ENCODE results near the gene ZNF69. TPM values are rescaled to one million over a fixed set of nuclear protein-coding genes. Genes with fewer than 3 reads are reported as not detected.
"Not testable (repeated sequence)": the region's sequence is repeated elsewhere in the genome, so short reads cannot be mapped to it uniquely, and the experiment has no call there.

ZNF69 gene
- total and polyA plus RNA-seq, 2 donors (not counting 3 experiments of a cell fraction or from before 2014, with no cell fraction given), result 1.9 to 5.6 TPM

- H2AFZ ChIP-seq (ENCODE audit: low read depth, low read length), result peak within 1 kb of the TSS; percentile 1
- no peak for TF ChIP-seq POLR2AphosphoS5 (IDR thresholded peaks at IDR 0.05; ENCODE audit: insufficient read depth, low read depth, low read length)
- TF ChIP-seq GATA2 (IDR thresholded peaks at IDR 0.05; ENCODE audit: insufficient read depth, insufficient read length, low read depth, low read length), result no peak
- TF ChIP-seq POLR2A (IDR thresholded peaks at IDR 0.05; ENCODE audit: low read depth, low read length), result no peak
- no peak for TF ChIP-seq MYC (IDR thresholded peaks at IDR 0.05; ENCODE audit: low read depth, low read length)
- TF ChIP-seq, protein P1, sequence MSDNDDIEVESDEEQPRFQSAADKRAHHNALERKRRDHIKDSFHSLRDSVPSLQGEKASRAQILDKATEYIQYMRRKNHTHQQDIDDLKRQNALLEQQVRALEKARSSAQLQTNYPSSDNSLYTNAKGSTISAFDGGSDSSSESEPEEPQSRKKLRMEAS (IDR thresholded peaks at IDR 0.05; ENCODE audit: insufficient read depth, insufficient read length), result no peak
- TF ChIP-seq JUN (IDR thresholded peaks at IDR 0.05; ENCODE audit: borderline replicate concordance, insufficient read depth, insufficient read length, low read depth), result no peak
- TF ChIP-seq, protein P2, sequence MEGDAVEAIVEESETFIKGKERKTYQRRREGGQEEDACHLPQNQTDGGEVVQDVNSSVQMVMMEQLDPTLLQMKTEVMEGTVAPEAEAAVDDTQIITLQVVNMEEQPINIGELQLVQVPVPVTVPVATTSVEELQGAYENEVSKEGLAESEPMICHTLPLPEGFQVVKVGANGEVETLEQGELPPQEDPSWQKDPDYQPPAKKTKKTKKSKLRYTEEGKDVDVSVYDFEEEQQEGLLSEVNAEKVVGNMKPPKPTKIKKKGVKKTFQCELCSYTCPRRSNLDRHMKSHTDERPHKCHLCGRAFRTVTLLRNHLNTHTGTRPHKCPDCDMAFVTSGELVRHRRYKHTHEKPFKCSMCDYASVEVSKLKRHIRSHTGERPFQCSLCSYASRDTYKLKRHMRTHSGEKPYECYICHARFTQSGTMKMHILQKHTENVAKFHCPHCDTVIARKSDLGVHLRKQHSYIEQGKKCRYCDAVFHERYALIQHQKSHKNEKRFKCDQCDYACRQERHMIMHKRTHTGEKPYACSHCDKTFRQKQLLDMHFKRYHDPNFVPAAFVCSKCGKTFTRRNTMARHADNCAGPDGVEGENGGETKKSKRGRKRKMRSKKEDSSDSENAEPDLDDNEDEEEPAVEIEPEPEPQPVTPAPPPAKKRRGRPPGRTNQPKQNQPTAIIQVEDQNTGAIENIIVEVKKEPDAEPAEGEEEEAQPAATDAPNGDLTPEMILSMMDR (IDR thresholded peaks at IDR 0.05; ENCODE audit: extremely low read depth in 1 of 2, insufficient read depth in 1 of 2, low read depth in 1 of 2, low read length in 2 of 2), result no peak
- no peak for TF ChIP-seq EZH2 (IDR thresholded peaks at IDR 0.05; ENCODE audit: borderline replicate concordance, low read depth, low read length, severe bottlenecking)
- TF ChIP-seq FOS (IDR thresholded peaks at IDR 0.05; ENCODE audit: borderline replicate concordance, insufficient read depth, low read length), result no peak
- dilution Hi-C loops (cut with MboI; ENCODE audit: extremely low pct_ligation_motif_present, low sequenced_read_pairs), result no loop called here
- POLR2A ChIA-PET, result no interaction called here
- intact Hi-C loops (cut with micrococcal nuclease), result no loop called here
- H3K36me3 ChIP-seq (ENCODE audit: control insufficient read depth in 2 of 2, extremely low read depth in 1 of 2, insufficient read depth in 2 of 2, low read length in 2 of 2), result no peaks in the 10 kb centered on the region
- no peak within 1 kb of the TSS for H3K4me2 ChIP-seq (ENCODE audit: insufficient read depth, low read length)
- no peak within 1 kb of the TSS for H3K9ac ChIP-seq (replicated peaks; ENCODE audit: extremely low read depth, insufficient read depth, low read length)
- no peaks in the 10 kb centered on the region for H4K20me1 ChIP-seq (replicated peaks; ENCODE audit: control insufficient read depth, extremely low read depth, insufficient read depth, low read length)
- H3K4me3 ChIP-seq (replicated peaks in 1 of 3; ENCODE audit: insufficient read depth in 1 of 3, low read depth in 1 of 3, low read length in 3 of 3), result peak within 1 kb of the TSS in 1 of 3 experiments; percentile 16
- CTCF ChIA-PET, result no interaction called here
- H3K27me3 ChIP-seq (ENCODE audit: control insufficient read depth in 2 of 2, insufficient read depth in 2 of 2, low read length in 2 of 2), result peaks cover 0 to 3% of the 10 kb centered on the region in 2 experiments
- no peak within 1 kb of the TSS for H3K27ac ChIP-seq (ENCODE audit: insufficient read depth, low read depth, low read length)
- H3K4me1 ChIP-seq (ENCODE audit: control insufficient read depth, extremely low read depth, insufficient read depth, low read length), result no peaks in the 10 kb centered on the region
- H3K9me1 ChIP-seq (replicated peaks; ENCODE audit: control insufficient read depth, extremely low read depth, insufficient read depth, low read length), result no peaks in the 10 kb centered on the region
- BruUV-seq (replicated peaks), result no TSS peak
- DNase-seq (ENCODE audit: low read depth, low spot score) (peak; percentile 7), FAIRE-seq (no peak)
- no peaks in the 10 kb centered on the region for H3K9me3 ChIP-seq (replicated peaks; ENCODE audit: control insufficient read depth, insufficient read depth, low read length)
- no peaks in the 10 kb centered on the region for H3K79me2 ChIP-seq (ENCODE audit: control insufficient read depth, insufficient read depth, low read length)
Measured at GRCh38 chr19:11848594-11849469, 38.8 kb upstream of the ZNF69 start, which contains the start of gene ZNF439. ZNF439 (plus strand) TSS chr19:11848726; CDS start chr19:11848868, 142 bp downstream.

DNA sequence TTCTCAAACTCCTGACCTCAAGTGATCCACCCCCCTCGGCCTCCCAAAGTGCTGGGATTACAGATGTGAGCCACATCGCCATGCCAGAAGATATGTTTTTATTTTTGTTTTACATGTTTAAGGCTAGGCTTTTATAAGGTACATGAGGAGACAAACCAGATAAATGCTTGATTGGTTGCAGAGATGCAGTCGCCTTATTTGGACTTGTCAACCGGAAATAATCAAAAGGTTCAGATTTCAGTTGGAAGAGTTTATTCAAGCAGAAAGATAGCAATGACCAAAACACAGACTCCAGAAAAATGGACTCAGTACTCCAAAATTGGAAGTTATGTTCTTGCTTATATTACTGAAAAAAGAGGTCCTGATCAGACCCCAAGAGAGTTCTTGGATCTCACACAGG lies 37.3 kb upstream of the ZNF69 start:
- H3K79me2 ChIP-seq (ENCODE audit: control insufficient read depth, insufficient read depth, low read length); H3K4me3 ChIP-seq (replicated peaks in 1 of 3; ENCODE audit: insufficient read depth in 1 of 3, low read depth in 1 of 3, low read length in 3 of 3); H3K9me3 ChIP-seq (replicated peaks; ENCODE audit: control insufficient read depth, insufficient read depth, low read length); CTCF ChIA-PET; FAIRE-seq; H3K4me2 ChIP-seq (ENCODE audit: insufficient read depth, low read length); H3K27ac ChIP-seq (ENCODE audit: insufficient read depth, low read depth, low read length); H3K4me1 ChIP-seq (ENCODE audit: control insufficient read depth, extremely low read depth, insufficient read depth, low read length); H3K27me3 ChIP-seq (ENCODE audit: control insufficient read depth in 2 of 2, insufficient read depth in 2 of 2, low read length in 2 of 2); POLR2A ChIA-PET; H3K9me1 ChIP-seq (replicated peaks; ENCODE audit: control insufficient read depth, extremely low read depth, insufficient read depth, low read length); DNase-seq (ENCODE audit: low read depth, low spot score); intact Hi-C loops (cut with micrococcal nuclease); BruUV-seq (replicated peaks); H3K9ac ChIP-seq (replicated peaks; ENCODE audit: extremely low read depth, insufficient read depth, low read length); H4K20me1 ChIP-seq (replicated peaks; ENCODE audit: control insufficient read depth, extremely low read depth, insufficient read depth, low read length); H3K36me3 ChIP-seq (ENCODE audit: control insufficient read depth in 2 of 2, extremely low read depth in 1 of 2, insufficient read depth in 2 of 2, low read length in 2 of 2); H2AFZ ChIP-seq (ENCODE audit: low read depth, low read length); dilution Hi-C loops (cut with MboI; ENCODE audit: extremely low pct_ligation_motif_present, low sequenced_read_pairs): not testable (repeated sequence)
